ENCODE results near the gene ADD2.

- TF ChIP-seq ZNF384 (IDR thresholded peaks at IDR 0.05), result no peak
- TF ChIP-seq NFRKB (IDR thresholded peaks at IDR 0.05), result no peak
- no peak for TF ChIP-seq ELF4 (IDR thresholded peaks at IDR 0.05)
- no peak for TF ChIP-seq FOXM1 (IDR thresholded peaks at IDR 0.05; ENCODE audit: borderline replicate concordance)
- TF ChIP-seq FOXA1 (IDR thresholded peaks at IDR 0.05), result no peak
- TF ChIP-seq SP1 (IDR thresholded peaks at IDR 0.05), result no peak
These were observed 1.5 kb downstream of the ADD2 start for GRCh38 chr2:70766357-70767078.
